HCT116 (cell line): ENCODE data around the gene RAB5A. TPM values are rescaled to one million over a fixed set of nuclear protein-coding genes. Genes with fewer than 3 reads are reported as not detected.

ENCODE experiments used
- ATAC-seq: fragments of 200-7000 bp; cut with Tn5 transposase; 2 replicates; pipeline ENCODE4 v1.9.1; 2020; ENCODE audit warnings: mild to moderate bottlenecking, moderate library complexity
- BruUV-seq: library from RNA; stranded (reverse); fragments of 400-500 nt; replicated peaks from 2 replicates; lab custom pipeline; 2021; lab: Mats Ljungman, UMichigan
- CTCF ChIA-PET: fragments of 300-600 bp; sonication (Branson Sonifier 250); formaldehyde crosslinking; loops from one replicate; lab custom pipeline; 2021; ENCODE audit warnings: antibody characterized with exemption; lab: Charles Lee
- POLR2A ChIA-PET: fragments of 300-600, 350-600 bp; sonication (Branson Sonifier 250); formaldehyde crosslinking; loops from one replicate; lab custom pipeline; 2021; ENCODE audit warnings: antibody characterized with exemption; lab: Charles Lee
- RAD21 ChIA-PET, 2 experiments: fragments of 300-600 bp; sonication (Branson Sonifier 250); formaldehyde crosslinking; loops; one replicate each; lab custom pipeline; 2023; ENCODE audit warnings: low total read pairs in 2 of 2; ENCODE audit not compliant: uncharacterized antibody in 2 of 2, unreplicated experiment in 2 of 2, low non-redundant PET in 1 of 2; lab: Charles Lee
- DNase-seq: peaks from one replicate; pipeline ENCODE4 v3.0.0-alpha.2; 2010; ENCODE audit warnings: low read depth, low spot score
- H2AFZ ChIP-seq: fragments of 200-600 bp; shearing (Covaris generic), sonication (generic); 2 replicates; pipeline ENCODE4 v1.6.1; 2017; ENCODE audit warnings: low read depth, mixed run types, mixed read lengths, antibody characterized with exemption, low read length; ENCODE audit not compliant: poor library complexity, severe bottlenecking
- H3K27ac ChIP-seq: 2 replicates; pipeline ENCODE4 v1.5.1; 2012; ENCODE audit warnings: low read depth, low read length
- H3K27me3 ChIP-seq: fragments of 200-600 bp; sonication (generic); 2 replicates; pipeline ENCODE4 v1.6.1; 2016; ENCODE audit warnings: mixed run types, low read length, mixed read lengths; ENCODE audit not compliant: insufficient read depth
- H3K36me3 ChIP-seq, 2 experiments: fragments of 200-500 bp in 1 of 2; fragments of 200-600 bp in 1 of 2; sonication (Bioruptor generic) in 1 of 2; sonication (generic) in 1 of 2; 2 replicates each; pipeline versions ENCODE4 v1.5.1 to v1.6.1; 2014 to 2016; ENCODE audit warnings: low read length in 2 of 2, inconsistent platforms in 1 of 2, mixed read lengths in 1 of 2, mixed run types in 1 of 2; ENCODE audit not compliant: insufficient read depth in 2 of 2, control insufficient read depth in 1 of 2
- H3K4me1 ChIP-seq, 2 experiments: fragments of 200-600 bp in 1 of 2; sonication (generic) in 1 of 2; 2 replicates each; pipeline versions ENCODE4 v1.5.1 to v1.6.1; 2012 to 2017; ENCODE audit warnings: low read length in 2 of 2, inconsistent platforms in 1 of 2, mild to moderate bottlenecking in 1 of 2, mixed read lengths in 1 of 2, mixed run types in 1 of 2, moderate library complexity in 1 of 2; ENCODE audit not compliant: insufficient read depth in 2 of 2, control insufficient read depth in 1 of 2
- H3K4me2 ChIP-seq: fragments of 200-600 bp; sonication (generic); 2 replicates; pipeline ENCODE4 v1.6.1; 2017; ENCODE audit warnings: mixed run types, low read length, mixed read lengths
- H3K4me3 ChIP-seq, 2 experiments: fragments of 200-600 bp in 1 of 2; sonication (generic) in 1 of 2; replicated peaks in 1 of 2; 2 replicates each; pipeline ENCODE4 v1.5.1; 2011 to 2016; ENCODE audit warnings: low read length in 2 of 2, control low read depth in 1 of 2, low read depth in 1 of 2, mild to moderate bottlenecking in 1 of 2, mixed read lengths in 1 of 2, mixed run types in 1 of 2
- H3K79me2 ChIP-seq: fragments of 200-600 bp; sonication (generic); 2 replicates; pipeline ENCODE4 v1.6.1; 2017; ENCODE audit warnings: mild to moderate bottlenecking, mixed run types, low read length, moderate library complexity, mixed read lengths; ENCODE audit not compliant: insufficient read depth
- H3K9ac ChIP-seq: fragments of 200-600 bp; sonication (generic); 2 replicates; pipeline ENCODE4 v1.6.1; 2016; ENCODE audit warnings: low read length, mixed read lengths
- H3K9me2 ChIP-seq: fragments of 200-600 bp; sonication (generic), shearing (Covaris generic); 2 replicates; pipeline ENCODE4 v1.6.1; 2017; ENCODE audit warnings: mixed run types, mild to moderate bottlenecking, moderate library complexity; ENCODE audit not compliant: insufficient read depth
- H3K9me3 ChIP-seq, 2 experiments: fragments of 200-500 bp in 1 of 2; fragments of 200-600 bp in 1 of 2; sonication (Bioruptor generic) in 1 of 2; sonication (generic) in 1 of 2; 2 replicates each; pipeline ENCODE4 v1.6.1; 2014 to 2017; ENCODE audit warnings: low read length in 2 of 2, mixed read lengths in 2 of 2, inconsistent platforms in 1 of 2, low read depth in 1 of 2, mild to moderate bottlenecking in 1 of 2, mixed run types in 1 of 2, moderate library complexity in 1 of 2; ENCODE audit not compliant: control insufficient read depth in 1 of 2, insufficient read depth in 1 of 2
- H4K20me1 ChIP-seq: fragments of 200-600 bp; sonication (generic), shearing (Covaris generic); 2 replicates; pipeline ENCODE4 v1.6.1; 2017; ENCODE audit warnings: mixed run types, mild to moderate bottlenecking, moderate library complexity; ENCODE audit not compliant: insufficient read depth
- CEBPB ChIP-seq: IDR thresholded peaks from 2 replicates; pipeline ENCODE4 v1.6.1; 2012; ENCODE audit warnings: low read depth
- EZH2 ChIP-seq: fragments of 200-600 bp; sonication (generic); IDR thresholded peaks from 2 replicates; pipeline ENCODE4 v1.6.1; 2017; ENCODE audit warnings: antibody characterized with exemption, mixed run types
- EZH2phosphoT487 ChIP-seq: fragments of 200-600 bp; IDR thresholded peaks from 2 replicates; pipeline ENCODE4 v1.6.1; 2018; ENCODE audit warnings: antibody characterized with exemption, borderline replicate concordance
- JUND ChIP-seq: IDR thresholded peaks from 2 replicates; pipeline ENCODE4 v1.6.1; 2012
- POLR2AphosphoS5 ChIP-seq: IDR thresholded peaks from 2 replicates; pipeline ENCODE4 v1.6.1; 2011; ENCODE audit warnings: mild to moderate bottlenecking, low read depth, low read length, moderate library complexity
- RAD21 ChIP-seq: IDR thresholded peaks from 2 replicates; pipeline ENCODE4 v1.6.1; 2012; ENCODE audit warnings: low read depth, mild to moderate bottlenecking
- SIN3A ChIP-seq: IDR thresholded peaks from 2 replicates; pipeline ENCODE4 v1.6.1; 2012; ENCODE audit warnings: low read depth
- SP1 ChIP-seq: IDR thresholded peaks from 2 replicates; pipeline ENCODE4 v1.6.1; 2012; ENCODE audit warnings: low read depth
- SRF ChIP-seq: IDR thresholded peaks from 2 replicates; pipeline ENCODE4 v1.6.1; 2012; ENCODE audit warnings: low read depth
- TCF7L2 ChIP-seq: IDR thresholded peaks from 2 replicates; pipeline ENCODE4 v1.7.0; 2011; ENCODE audit warnings: borderline replicate concordance, inconsistent platforms; ENCODE audit not compliant: insufficient read depth, insufficient read length; ENCODE audit errors: extremely low read depth
- YY1 ChIP-seq: IDR thresholded peaks from 2 replicates; pipeline ENCODE4 v1.6.1; 2011; ENCODE audit warnings: low read length, low read depth, moderate library complexity, mild to moderate bottlenecking; ENCODE audit not compliant: insufficient replicate concordance; ENCODE audit errors: extremely low read depth
- ZFX ChIP-seq: fragments of 450-650 bp; IDR thresholded peaks from 2 replicates; pipeline ENCODE4 v1.6.1; 2017
- intact Hi-C: fragments of 100-400 bp; cut with micrococcal nuclease; formaldehyde crosslinking; loops from 2 replicates; pipeline ENCODE4 v1.10.0; 2022
- total RNA-seq: library from RNA; stranded (reverse); gene quantifications from one replicate; pipeline ENCODE4 v1.2.1, GENCODE V29; 2021; ENCODE audit not compliant: unreplicated experiment
- TF ChIP-seq, protein P1 (sequence below): IDR thresholded peaks from 2 replicates; pipeline ENCODE4 v1.6.1; 2012
- TF ChIP-seq, protein P2 (sequence below): IDR thresholded peaks from 2 replicates; pipeline ENCODE4 v1.6.1; 2012
- TF ChIP-seq, protein P3 (sequence below): IDR thresholded peaks from 2 replicates; pipeline ENCODE4 v1.6.1; 2011; ENCODE audit warnings: mild to moderate bottlenecking, low read length, moderate library complexity; ENCODE audit not compliant: insufficient replicate concordance; ENCODE audit errors: extremely low read depth

Gene RAB5A
- total RNA-seq, 1 experiment from 2014 or later = 45.0 TPM

DNA sequence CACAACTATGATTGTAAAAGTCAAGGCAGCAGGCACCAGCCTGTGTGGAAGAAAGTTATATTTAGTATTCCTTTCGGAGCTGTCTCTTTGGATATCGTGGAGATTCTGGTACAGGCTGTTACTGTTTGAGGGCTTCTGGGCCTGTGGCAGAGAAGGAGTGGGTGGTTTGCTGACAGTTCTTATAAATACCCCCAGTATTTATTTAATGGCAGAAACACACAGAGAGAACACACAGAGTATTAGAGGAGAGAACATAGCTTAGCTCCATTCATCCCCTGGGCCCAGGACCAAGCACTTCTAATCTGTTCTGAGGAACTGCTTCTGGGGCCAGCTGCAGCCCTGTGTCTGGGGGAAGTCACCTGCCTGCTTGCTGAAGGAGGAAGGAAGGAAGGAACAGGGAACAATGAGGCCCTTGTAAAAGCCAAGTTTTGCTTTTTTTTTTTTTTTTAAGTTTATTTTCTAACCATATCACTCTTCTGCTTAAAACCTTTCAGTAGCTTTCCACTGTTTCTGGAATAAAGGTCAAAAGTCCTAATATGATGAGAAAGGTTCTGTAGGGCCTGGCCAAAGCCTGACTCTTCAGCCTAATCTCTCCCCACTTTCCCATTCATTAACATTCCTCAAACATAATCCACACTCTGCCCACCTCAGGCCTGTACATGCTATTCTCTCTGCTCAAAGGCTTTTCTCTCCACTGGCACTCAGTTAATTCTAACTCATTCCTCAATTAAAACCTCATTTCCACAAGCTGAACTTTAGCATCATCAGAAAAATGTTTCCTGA, 76.9 kb downstream of the RAB5A start:
- no peak overlapping the region for H3K9ac ChIP-seq
- no peaks in the 10 kb centered on the region for H3K9me3 ChIP-seq
- CTCF ChIA-PET = no interaction called here
- H3K36me3 ChIP-seq = no peaks in the 10 kb centered on the region
- H3K9me2 ChIP-seq = no peaks in the 10 kb centered on the region
- H3K4me3 ChIP-seq = no peak overlapping the region
- intact Hi-C loops = no loop called here
- no peak overlapping the region for H3K27ac ChIP-seq
- POLR2A ChIA-PET = no interaction called here
- H3K79me2 ChIP-seq = no peaks in the 10 kb centered on the region
- no peak overlapping the region for H2AFZ ChIP-seq
- no peaks in the 10 kb centered on the region for H3K27me3 ChIP-seq
- DNase-seq (no peak), ATAC-seq (no peak)
- RAD21 ChIA-PET = no interaction called here
- H4K20me1 ChIP-seq = no peaks in the 10 kb centered on the region
- BruUV-seq = no TSS peak
- TF ChIP-seq RAD21 (no peak), JUND (no peak), SP1 (no peak), EZH2 (no peak), CEBPB (no peak), TCF7L2 (no peak), SIN3A (no peak), POLR2AphosphoS5 (no peak), SRF (no peak), EZH2phosphoT487 (no peak), ZFX (no peak), YY1 (no peak)
- TF ChIP-seq, protein P1, sequence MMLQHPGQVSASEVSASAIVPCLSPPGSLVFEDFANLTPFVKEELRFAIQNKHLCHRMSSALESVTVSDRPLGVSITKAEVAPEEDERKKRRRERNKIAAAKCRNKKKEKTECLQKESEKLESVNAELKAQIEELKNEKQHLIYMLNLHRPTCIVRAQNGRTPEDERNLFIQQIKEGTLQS = no peak
- TF ChIP-seq, protein P2, sequence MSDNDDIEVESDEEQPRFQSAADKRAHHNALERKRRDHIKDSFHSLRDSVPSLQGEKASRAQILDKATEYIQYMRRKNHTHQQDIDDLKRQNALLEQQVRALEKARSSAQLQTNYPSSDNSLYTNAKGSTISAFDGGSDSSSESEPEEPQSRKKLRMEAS = no peak
- TF ChIP-seq, protein P3, sequence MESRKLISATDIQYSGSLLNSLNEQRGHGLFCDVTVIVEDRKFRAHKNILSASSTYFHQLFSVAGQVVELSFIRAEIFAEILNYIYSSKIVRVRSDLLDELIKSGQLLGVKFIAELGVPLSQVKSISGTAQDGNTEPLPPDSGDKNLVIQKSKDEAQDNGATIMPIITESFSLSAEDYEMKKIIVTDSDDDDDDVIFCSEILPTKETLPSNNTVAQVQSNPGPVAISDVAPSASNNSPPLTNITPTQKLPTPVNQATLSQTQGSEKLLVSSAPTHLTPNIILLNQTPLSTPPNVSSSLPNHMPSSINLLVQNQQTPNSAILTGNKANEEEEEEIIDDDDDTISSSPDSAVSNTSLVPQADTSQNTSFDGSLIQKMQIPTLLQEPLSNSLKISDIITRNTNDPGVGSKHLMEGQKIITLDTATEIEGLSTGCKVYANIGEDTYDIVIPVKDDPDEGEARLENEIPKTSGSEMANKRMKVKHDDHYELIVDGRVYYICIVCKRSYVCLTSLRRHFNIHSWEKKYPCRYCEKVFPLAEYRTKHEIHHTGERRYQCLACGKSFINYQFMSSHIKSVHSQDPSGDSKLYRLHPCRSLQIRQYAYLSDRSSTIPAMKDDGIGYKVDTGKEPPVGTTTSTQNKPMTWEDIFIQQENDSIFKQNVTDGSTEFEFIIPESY = no peak
- H3K4me1 ChIP-seq = no peaks in the 10 kb centered on the region
- no peak overlapping the region for H3K4me2 ChIP-seq
